ENCODE data around the gene WDR45B.

DNA sequence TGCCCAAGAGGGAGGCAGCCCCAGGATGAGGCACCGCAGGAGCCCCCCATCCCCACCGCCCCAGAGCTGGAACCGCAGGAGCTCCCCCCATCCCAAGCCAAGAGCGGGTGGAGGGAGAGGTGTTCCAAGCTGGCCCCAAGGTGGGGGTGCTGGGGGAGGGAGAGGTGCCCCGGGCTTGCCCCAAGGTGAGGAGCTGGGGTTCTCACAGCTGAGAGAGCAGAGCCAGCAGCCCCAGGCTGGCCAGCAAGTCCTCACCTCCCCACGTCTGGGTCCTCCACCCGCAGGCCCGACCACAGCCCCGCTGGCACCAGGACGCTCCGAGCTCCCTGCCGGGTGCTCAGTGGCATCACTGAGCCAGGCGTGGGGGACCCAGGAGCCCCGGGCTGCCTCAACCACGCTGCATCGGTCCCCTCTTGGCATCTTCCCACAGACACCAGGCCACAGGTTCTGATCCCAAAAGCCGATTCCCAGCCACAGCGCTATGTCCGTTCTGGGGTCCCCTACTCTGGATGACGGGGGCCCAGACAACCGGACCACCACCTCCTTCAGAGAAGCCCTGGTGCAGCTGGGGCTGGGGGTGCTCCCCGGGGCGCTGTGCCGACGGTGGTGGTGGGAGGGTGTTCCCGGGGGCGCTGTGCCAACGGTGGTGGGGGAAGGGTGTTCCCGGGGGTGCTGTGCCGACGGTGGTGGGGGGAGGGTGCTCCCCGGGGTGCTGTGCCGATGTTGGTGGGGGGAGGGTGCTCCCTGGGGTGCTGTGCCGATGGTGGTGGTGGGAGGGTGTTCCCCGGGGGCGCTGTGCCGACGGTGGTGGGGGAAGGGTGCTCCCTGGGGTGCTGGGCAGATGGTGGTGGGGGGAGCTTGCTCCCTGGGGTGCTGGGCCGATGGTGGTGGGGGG, 15.4 kb upstream of the WDR45B start:
- TF ChIP-seq POLR2AphosphoS5 (IDR thresholded peaks at IDR 0.05; ENCODE audit: borderline replicate concordance, low read depth, low read length): no peak
- no peak for TF ChIP-seq EZH2 (IDR thresholded peaks at IDR 0.05)
